ENCODE measurements around the gene ZMIZ1.

The ZMIZ1 gene

DNA sequence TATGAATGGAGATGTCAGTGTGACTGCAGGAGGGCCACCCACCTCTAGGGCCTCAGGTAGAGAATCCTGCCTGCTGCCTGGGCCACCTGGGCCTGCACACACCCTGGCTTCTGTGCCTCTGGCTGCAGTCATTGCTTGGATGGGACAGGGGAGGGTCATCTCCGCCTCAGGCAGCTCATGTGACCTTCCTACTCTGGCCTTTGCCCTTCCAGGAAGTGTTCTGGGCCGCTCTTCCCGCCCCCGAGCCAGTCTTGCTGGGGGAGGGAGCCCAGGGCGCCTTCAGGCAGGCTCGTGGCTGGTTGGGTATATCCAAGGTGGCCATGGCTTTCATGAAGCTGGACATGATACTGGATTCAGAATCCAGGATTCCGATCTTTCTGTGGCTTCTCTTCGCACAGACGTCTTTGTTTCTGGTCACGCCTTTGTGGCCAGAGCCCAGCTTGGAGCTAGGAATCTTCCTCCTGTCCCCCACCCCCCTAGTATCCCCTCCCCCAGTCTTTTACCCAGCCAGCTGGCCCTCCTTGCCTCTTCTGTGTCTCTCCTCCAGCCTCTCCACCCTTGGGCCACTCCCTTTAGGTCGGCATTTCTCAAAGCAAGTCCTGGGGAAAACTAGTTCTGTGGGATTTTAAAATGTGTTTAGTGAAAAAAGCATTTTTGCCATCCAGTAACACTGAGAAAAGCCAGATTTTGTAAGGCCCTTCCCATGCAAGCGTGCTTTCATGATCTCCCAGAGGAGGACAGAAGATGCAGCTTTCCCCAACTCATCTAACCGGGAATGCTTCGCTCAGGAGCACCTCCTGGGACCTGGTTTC lies 119.6 kb downstream of the ZMIZ1 start:
- no peak for DNase-seq (ENCODE audit: low read depth)

DNA sequence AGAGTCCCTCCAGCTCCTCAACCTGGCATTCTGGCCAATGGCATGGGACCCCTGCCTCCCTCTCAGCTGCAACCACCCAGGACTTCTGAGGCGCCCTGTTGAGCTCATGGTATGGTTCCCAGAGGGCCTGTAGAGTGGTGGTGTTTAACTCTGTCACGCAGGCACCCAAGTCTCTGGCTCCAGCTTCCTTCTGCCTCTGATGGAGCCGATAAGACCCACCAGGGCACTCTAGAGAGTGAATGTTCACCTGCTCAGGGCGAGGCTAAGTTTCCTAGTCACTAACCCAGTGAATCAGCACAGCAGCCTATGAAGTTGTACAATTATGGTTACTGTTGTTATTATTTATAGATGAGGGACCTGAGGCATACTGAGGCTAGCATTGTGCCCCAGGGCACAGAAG lies 120.4 kb downstream of the ZMIZ1 start:
- no peak for DNase-seq (ENCODE audit: low read depth)

DNA sequence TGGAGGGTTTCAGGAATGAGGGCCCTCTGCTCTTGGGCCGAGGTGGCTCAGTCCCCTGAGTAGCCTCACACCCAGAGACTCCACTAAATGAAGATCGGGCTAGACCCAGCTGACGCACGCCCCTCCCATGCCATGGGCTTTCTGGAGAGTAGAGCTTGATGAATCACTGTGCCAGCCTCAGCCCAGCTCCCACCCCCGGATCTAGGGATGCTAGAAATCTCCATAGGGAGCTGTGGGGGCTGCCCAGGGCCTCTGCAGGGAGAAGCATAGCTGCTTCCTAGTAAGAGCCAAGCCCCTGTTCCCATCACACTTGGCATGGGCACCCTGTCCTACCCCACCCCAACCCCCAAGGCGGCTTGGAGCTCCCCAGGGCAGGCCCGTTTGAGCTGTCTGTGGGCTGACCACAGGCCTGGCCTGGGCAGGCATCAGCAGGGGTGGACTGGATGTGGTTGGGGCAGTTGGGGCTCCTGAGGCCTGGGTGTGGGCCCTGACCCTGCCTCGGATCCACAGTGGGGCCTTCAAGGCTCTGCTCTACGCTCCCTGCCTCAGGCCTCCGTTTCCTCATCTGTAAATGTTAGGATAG lies 121.2 kb downstream of the ZMIZ1 start:
- DNase-seq (ENCODE audit: low read depth): no peak

DNA sequence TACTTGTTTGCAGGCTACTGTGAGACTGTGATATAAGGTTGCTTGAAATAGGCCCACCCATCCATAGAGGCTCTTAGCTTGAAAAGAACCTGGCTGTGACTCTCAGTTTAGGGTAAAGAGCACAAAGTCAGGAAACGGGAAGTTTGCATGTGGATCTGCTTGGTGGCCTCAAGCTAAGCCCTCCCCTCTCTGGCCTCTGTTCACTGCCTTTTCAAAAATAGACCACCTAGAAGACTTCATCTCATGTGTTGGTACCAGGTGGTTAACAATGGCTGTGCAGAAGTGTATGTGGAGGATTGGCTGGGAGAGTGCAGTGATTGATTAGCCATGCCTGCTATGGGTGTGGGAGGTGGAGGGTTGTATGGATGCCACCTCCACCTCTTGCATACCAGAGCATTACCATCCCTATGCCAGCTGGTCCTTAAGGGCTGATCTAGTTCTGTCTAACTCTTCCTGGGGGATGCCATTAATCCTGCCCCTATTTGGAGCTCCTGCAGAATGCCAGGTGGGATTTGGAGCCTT lies 122.0 kb downstream of the ZMIZ1 start:
- no peak for DNase-seq (ENCODE audit: low read depth)

DNA sequence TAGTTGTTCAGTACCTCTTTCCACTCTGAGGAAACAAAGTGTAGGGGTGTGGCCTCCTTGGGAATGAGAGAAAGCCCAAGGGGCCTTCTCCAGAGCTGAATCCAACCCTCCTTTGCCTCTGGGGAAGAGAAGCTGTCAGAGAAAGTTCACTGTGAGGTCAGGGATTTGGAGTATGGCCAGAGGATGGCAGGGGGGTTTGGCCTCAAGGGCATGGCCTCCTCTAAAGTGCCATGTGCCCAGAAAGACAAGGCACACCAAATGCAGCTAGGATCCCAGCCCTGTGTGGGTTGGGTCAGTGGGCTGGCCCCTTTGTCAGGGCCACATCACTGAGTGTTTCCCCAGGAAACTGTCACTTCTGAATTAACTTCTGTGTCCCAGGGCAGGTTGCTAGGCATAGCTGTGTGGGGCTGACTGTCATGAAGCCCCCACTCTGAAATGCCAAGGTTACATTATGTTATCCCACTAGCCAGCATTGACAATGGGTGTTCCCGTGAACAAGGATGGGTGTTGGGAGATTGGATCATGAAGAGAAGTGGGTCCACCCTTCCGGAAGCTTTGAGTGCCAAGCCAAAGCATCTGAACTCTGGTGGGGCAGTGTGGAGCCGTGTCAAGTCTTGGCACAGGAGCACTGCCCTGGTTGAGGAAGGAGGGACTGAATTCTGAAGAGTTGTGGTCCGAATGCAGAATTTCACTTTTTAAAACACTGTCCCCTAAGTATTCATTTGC lies 123.3 kb downstream of the ZMIZ1 start:
- DNase-seq (ENCODE audit: low read depth): no peak

DNA sequence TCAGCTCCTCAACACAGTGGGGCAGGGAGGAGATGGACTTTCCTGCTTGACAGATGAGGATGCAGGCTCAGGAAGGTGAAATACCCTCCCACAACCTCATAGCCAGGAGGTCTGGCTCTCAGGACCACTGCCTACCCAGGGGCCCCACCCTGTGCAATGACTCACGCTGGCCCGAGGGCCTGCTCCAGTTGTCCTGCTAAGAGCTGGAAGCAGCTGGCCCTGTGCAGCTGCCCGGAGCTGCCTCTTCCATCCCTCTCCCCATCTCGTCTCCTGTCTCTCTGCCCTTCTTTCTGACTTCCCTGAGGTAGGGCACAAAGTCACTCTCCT lies 123.9 kb downstream of the ZMIZ1 start:
- DNase-seq (ENCODE audit: low read depth): no peak

DNA sequence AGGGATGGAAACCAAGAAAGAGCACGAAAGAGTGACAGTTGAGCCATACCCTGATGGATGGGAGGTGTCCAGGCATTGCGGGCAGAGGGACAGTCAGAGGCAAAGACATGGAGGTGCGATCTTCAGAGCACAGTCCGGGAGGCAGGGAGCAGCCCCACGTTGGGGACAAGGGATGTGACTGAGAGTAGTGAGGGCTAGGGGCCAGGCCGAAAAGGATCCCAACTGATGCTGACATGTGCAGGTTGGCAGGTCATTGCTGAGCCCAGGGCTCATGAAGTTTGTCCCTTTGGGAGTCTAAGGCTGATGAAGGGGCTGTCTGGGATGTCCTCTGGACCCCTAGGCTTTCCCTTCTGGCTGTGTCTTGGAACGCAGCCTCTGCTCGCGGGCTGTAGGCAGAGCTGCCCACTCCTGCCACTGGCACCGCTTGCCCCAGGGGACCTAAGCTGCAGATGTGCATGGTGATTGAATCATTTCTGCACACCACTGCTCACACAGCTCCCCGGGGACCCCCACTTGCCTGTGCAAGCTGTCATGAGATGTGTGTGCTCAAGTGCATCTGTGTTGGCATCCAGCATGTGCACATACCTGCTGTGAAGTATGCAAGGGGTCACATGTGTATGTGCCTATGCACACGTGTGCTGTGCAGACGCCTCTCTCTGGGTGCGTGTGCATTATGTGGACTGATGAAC lies 125.1 kb downstream of the ZMIZ1 start:
- no peak for DNase-seq (ENCODE audit: low read depth)

DNA sequence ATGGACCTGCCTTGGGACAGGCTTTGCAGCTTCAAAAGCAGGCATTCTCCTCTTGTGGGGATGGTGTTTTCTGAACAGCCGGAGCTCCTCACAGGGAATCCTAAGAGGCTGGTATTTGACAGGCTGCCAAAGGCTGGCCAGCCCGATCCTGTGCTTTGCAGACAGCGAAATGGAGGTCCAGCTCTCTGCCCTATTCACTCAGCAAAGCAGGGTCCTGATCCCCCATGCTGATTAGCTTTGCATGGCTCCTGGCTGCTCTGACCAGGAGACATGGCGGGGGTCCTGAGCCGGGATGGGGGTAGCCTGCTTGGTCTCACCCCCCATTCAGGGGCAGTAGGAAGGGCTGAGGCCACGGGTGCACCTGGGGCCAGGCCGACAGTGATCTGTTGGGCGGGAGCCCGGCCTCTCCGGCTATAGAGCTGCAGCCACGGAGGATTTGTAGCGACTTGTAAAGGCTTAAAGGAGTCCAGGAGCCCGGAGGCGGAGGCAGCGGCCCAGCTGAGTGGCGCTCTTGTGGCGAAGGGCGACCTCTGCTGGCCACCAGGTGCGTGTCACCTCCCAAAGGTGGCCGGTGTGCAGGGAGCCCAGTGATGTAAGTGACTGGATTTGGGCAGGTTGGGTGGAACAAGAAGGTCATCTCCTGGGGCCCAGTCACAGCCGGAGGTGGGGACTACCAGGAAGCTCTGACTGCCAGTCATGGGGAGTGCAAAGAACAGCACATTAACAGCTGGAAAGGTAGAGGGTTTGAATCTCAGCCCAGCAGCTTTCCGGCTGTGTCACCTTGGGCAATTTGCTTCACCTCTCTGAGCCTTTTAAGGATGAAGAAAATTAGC lies 126.5 kb downstream of the ZMIZ1 start:
- DNase-seq (ENCODE audit: low read depth): peak; percentile 63

DNA sequence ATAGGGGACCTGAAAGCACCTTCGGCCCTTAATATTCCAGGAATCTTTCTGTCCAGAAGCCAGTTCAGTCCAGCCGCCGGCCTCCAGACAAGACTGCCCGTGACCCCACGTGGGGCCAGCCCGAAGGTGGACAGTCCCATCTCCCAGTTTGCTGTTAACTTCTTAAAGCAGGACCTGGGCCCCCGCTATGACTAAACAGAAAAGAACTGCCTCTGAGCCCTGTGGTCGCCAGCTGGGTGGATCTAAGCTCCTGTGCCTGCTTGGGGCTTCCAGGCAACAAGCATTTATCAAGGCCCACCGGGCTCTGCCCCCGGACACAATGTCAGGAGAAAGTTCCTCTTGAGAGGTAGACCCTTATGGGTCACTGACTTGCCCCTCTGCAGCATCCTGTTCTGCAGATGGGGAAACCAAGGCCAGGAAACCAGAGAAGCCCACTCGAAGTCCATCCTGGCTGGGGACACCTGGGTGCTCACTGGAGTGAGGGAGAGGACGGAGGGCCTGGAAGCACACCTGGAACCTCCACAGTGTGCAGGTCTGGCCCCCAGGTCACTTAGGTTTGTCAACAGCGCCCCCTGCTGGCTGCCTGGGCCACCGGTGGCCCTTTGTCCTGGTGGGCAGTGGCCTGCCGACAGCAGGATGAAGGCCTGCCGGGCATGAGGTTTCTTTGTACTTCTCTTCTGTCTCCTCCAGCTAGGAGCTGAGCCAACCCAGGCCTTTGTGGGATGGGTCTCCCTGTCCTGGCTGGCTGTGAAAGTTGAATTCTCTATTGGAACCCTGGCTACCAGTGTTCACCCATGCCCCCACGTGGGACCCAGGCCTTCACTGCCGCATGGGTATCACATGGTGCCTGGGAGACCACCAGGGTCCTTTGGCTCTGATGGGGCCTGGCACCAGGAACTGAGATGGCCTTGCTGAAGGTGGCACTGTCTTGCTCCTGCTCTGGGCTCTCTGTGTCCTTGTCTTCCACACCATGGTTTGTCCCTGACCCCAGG lies 128.0 kb downstream of the ZMIZ1 start:
- DNase-seq (ENCODE audit: low read depth): peak; percentile 57

DNA sequence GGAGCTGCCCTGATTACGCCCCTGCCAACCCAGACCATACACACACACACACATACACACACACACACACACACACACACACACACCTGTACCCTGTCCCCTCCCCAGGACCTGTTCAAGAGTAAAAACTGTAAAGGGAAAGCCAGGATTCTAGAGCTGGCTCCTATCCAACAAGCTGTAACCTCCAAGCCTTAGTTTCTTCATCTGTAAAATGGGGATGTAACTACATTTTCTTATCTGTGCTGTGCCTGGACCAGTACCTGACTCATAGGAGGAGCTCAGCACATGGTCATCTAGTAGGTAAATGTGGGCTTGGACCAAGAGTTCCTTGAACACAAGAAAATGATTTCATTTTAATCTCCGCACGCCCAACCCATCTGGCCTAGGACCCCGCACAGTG lies 128.8 kb downstream of the ZMIZ1 start:
- no peak for DNase-seq (ENCODE audit: low read depth)

DNA sequence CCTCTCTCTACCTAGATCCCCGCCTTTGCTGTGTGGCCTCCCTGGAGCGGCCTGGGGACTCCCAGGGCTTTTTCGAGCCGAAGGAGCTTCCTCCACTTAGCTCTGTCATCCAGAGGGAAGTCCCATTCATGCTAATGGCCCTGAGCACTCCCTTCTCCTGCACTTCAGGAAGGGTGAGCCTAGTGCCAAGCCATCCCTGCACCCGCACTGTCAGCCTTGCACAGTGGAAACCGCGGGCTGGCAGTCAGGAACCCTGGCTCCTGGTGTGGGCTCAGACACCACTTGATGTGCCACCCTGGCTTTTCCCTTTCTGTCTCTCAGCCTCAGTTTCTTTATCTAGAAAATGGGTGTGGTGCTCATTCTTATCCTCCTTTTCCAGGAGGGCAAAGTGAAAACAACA lies 131.6 kb downstream of the ZMIZ1 start:
- DNase-seq (ENCODE audit: low read depth): no peak

DNA sequence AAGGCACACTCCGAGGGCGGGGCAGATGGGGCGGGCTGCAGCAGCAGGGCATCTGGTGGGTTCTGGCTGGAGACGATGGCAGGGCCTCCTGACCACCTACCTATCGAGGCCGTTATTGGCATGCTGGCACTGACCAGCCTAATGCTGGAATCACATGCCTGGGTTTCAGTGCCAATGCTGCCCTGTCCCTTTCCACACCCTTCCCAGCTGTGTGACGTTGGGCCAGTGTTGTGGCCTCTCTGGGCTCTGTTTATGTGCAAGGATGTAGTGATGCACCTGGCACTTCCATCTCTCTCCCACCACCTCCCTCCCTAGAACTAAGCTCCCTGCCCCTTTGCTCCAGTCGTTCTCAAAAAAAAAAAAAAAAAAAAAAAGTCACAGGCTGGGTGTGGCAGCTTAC lies 132.9 kb downstream of the ZMIZ1 start:
- DNase-seq (ENCODE audit: low read depth): no peak

DNA sequence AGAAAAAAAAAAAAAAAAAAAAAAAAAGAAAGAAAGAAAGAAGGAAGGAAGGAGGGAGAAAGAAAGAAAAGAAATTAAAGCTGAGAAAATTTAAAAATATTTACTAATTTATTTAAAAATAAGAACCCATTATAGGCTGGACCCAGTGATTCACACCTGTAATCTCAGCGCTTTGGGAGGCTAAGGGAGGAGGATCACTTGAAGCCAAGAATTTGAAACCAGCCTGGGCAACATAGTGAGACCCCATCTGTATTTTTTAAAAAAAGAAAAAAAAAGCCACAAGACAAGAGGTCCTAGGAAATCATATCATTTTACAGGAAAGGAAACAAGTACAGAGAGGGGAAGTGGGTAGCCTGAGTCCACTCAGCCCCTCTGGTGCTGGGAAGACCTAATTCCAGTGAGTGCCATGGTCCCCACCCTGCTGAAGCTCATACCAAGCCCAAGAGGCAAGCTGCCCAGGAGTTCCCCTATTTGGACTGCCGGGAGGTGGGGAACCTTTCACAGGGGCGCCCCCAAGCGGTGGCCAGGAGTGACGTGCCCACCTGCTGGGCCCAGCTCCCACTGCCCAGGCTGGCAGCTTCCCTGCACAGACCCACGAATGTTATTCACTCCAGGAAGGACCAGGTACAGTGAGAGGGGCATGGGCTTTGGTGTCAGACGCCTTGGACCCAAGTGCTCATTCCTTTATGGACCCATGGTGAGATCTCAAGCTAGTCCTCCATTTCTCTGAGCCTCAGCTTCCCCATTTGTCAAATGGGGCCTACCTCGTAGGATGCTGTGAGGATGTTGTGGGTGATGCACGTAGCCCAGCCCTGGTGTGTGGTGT lies 133.6 kb downstream of the ZMIZ1 start:
- no peak for DNase-seq (ENCODE audit: low read depth)

DNA sequence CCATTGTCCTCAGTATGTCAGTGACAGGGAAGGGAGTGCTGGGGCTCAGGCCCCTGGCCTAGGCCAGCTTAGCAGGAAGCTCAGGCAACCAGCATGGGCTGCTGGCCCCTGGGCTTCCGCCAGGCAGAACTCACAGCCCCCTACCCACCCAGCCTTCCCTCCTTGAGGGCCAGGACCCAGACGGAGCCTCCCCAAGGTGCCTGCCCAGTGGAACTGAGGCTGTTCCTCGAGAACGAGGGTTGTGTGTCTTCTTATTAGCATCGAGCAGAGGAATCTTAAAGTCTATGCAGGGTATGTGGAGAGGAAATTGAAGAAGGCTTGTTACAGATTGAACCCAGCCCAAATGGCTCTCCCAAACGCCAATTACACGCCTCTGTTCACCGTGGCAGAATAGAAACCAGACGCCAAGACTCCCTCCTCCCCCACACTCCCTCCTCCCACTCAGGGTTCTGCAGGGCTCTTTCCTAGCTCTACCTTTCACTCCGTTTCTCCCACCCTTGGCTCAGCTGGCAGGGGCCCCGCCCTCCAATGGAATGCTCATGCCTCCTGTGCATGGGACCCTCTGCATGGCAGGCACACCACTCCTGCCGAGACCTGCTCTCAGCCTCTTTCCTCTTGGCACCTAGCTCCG lies 134.4 kb downstream of the ZMIZ1 start:
- DNase-seq (ENCODE audit: low read depth): no peak

DNA sequence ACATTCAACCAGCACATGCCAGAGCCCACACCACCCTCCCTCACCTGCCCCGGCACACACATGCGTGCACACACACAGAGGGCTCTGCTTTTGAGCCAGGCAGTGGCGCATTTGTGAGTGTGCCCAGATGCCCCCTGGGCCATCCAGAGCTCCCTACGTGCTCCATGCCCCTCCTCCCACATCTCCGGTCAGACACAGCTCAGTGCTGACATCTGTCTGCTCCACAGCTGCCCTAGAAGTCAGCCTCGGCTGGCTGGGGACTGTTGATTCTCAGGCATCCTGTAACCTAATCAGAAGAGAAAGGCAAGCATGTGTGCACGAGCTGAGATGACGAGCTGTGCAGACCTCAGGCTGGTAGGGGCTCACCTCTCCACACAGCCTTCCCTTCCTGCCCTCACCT lies 135.1 kb downstream of the ZMIZ1 start:
- no peak for DNase-seq (ENCODE audit: low read depth)

DNA sequence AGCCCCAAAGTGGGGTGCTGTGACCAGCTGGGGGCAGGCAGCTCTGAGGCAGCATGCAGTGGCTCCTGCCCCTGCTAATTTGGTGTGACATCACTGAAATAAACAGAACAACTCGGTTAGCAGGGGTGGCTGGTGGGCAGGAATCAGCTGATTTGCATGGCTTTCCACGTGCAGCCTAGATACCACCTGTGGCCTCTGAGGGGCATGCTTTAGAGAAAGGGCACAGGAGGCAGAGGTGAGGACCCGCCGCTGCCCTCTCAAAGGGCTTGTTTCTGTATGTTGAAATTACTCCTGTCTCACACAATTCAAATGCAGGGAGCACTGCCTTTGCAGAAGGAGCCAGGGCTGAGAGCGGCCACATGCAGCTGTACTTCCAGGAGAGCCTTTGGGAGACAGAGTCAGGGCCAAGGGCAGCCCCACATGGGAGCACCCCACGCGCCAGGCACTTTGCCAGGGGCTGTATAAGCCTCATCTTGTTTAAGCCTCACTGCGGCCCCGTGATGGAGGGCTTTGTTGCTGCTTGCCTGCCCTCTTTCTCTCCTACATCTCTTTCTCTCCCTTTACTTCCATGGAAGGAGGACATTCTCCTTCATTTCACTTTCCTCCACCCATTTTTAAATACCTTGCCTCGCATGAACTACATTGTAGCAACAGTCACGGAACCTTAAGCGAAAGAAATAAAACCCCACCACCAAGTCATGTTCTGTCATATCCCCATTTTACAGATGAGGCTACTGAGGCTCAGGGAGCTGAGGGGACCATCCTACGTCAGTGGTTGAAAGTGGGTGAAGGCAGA lies 137.7 kb downstream of the ZMIZ1 start:
- no peak for DNase-seq (ENCODE audit: low read depth)

DNA sequence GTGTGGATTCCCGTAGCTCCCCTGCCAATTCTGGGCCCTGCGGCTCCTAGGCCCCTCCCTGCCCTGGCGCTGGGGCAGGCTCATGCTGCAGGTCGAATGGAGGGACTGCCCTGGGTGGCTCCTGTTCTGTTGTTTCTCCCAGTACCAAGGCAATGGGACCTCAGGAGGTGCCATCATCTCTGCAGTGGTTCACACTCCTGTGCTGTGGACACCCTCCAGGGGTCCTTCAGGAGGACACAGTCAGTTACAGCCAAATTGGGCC lies 138.3 kb downstream of the ZMIZ1 start:
- DNase-seq (ENCODE audit: low read depth): no peak

DNA sequence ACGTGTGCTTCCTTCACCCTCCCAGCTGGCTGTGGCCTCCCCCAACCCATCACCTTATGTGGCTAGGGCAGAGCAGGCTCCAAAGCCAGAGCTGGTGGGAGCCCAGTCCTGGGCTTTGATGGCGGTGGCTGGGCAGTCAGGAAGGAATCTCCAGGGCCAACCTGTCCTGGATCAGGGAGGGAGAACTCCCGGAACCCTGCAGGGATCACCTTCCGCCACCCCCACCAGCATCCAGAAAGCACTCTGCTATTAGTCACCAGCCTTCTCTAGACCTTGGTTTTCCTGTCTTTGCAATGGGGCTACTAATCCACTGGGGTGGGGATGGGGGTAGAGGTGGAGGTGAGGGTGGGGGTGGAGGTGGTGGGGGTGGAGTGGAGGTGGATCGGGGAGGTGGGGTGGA lies 139.0 kb downstream of the ZMIZ1 start:
- DNase-seq (ENCODE audit: low read depth): no peak

All from activated T-helper 1 cell treated with Interleukin-2 at 50 U/mL for 16 hours (primary cell).